Measurements from ENCODE around the gene CITED1. TPM values are rescaled to one million over a fixed set of nuclear protein-coding genes. Genes with fewer than 3 reads are reported as not detected.

Gene CITED1
- total RNA-seq, 1 experiment from 2014 or later: 1.8 TPM

- Histone ChIP-seq H3K4me1 (ENCODE audit: insufficient read depth, low read length) (peaks cover 10% of the 10 kb centered on the region), H3K27ac (ENCODE audit: low read length) (no peak overlapping the region), H3K27me3 (ENCODE audit: low read length) (peaks cover 24% of the 10 kb centered on the region), H3K9me3 (ENCODE audit: low read length) (no peaks in the 10 kb centered on the region), H2AFZ (ENCODE audit: low read length) (peak overlapping the region; percentile 79), H3K9me2 (replicated peaks; ENCODE audit: low read length) (no peaks in the 10 kb centered on the region), H3K4me2 (ENCODE audit: low read length) (peak overlapping the region; percentile 96), H3F3A (ENCODE audit: low read length, unreplicated experiment) (no peaks in the 10 kb centered on the region), H3K9ac (ENCODE audit: low read length) (no peak overlapping the region), H3K79me2 (ENCODE audit: low read length) (no peaks in the 10 kb centered on the region), H3K4me3 (ENCODE audit: low read length) (peak overlapping the region; percentile 71), H4K20me1 (ENCODE audit: low read length) (no peaks in the 10 kb centered on the region), H3K36me3 (ENCODE audit: low read depth, low read length) (no peaks in the 10 kb centered on the region)
- ChIA-PET POLR2A (ENCODE audit: unreplicated experiment) (no interaction called here), CTCF (interaction anchor here (0.7 to 0.8 kb wide), 2 partner anchors 29 to 101 kb away, joined by 3 read pairs; partner anchors contain the start of gene RPS4X)
- DNase-seq (peak; percentile 22), ATAC-seq (peak; percentile 25)
- intact Hi-C loops (cut with micrococcal nuclease): loop anchor here (5.0 kb wide), 1 partner anchor 59 kb away; no protein-coding TSS in a partner anchor
- no TSS peak for BruUV-seq (replicated peaks)
- TF ChIP-seq EZH2phosphoT487 (IDR thresholded peaks at IDR 0.05; ENCODE audit: borderline replicate concordance, low read length): no peak
These were observed 529 bp upstream of the CITED1 start for GRCh38 chrX:72306085-72306801.

GRCh38 chrX:72304877-72305276 lies 837 bp downstream of the CITED1 start:
- no peaks in the 10 kb centered on the region for H3K9me3 ChIP-seq (ENCODE audit: low read length)
- peak overlapping the region; percentile 96; the same call in 1 of the 2 replicates for H3K4me2 ChIP-seq (ENCODE audit: low read length)
- no peak overlapping the region for H2AFZ ChIP-seq (ENCODE audit: low read length)
- H3K4me3 ChIP-seq (ENCODE audit: low read length): no peak overlapping the region; the same call in 1 of the 2 replicates
- H3K27ac ChIP-seq (ENCODE audit: low read length): no peak overlapping the region
- TF ChIP-seq CTCF (conservative IDR thresholded peaks at IDR 0.05; ENCODE audit: low read depth, low read length): no peak
- no peak for TF ChIP-seq EZH2 (IDR thresholded peaks at IDR 0.05; ENCODE audit: low read length, unreplicated experiment)
- no peak for TF ChIP-seq EZH2phosphoT487 (IDR thresholded peaks at IDR 0.05; ENCODE audit: borderline replicate concordance, low read length)
- H3K27me3 ChIP-seq (ENCODE audit: low read length): peaks cover 24% of the 10 kb centered on the region
- no peaks in the 10 kb centered on the region for H3K36me3 ChIP-seq (ENCODE audit: low read depth, low read length)
- intact Hi-C loops (cut with micrococcal nuclease): loop anchor here (5.0 kb wide), 1 partner anchor 58 kb away; no protein-coding TSS in a partner anchor
- ATAC-seq (no peak), DNase-seq (no peak)
- no peak overlapping the region for H3K9ac ChIP-seq (ENCODE audit: low read length)
- H3K4me1 ChIP-seq (ENCODE audit: insufficient read depth, low read length): peaks cover 10% of the 10 kb centered on the region
- H4K20me1 ChIP-seq (ENCODE audit: low read length): no peaks in the 10 kb centered on the region
- H3K9me2 ChIP-seq (replicated peaks; ENCODE audit: low read length): no peaks in the 10 kb centered on the region
- POLR2A ChIA-PET (ENCODE audit: unreplicated experiment): no interaction called here
- no TSS peak for BruUV-seq (replicated peaks)
- H3F3A ChIP-seq (ENCODE audit: low read length, unreplicated experiment): no peaks in the 10 kb centered on the region
- no peaks in the 10 kb centered on the region for H3K79me2 ChIP-seq (ENCODE audit: low read length)
- CTCF ChIA-PET: no interaction called here

GRCh38 chrX:72301781-72302180 lies 3.9 kb downstream of the CITED1 start:
- no peaks in the 10 kb centered on the region for H3K9me2 ChIP-seq (replicated peaks; ENCODE audit: low read length)
- intact Hi-C loops (cut with micrococcal nuclease): no loop called here
- H3K27ac ChIP-seq (ENCODE audit: low read length): no peak overlapping the region
- POLR2A ChIA-PET (ENCODE audit: unreplicated experiment): no interaction called here
- no peak overlapping the region for H3K4me2 ChIP-seq (ENCODE audit: low read length)
- CTCF ChIA-PET: no interaction called here
- no peaks in the 10 kb centered on the region; the same call in 1 of the 2 replicates for H3K4me1 ChIP-seq (ENCODE audit: insufficient read depth, low read length)
- BruUV-seq (replicated peaks): no TSS peak
- TF ChIP-seq EZH2phosphoT487 (IDR thresholded peaks at IDR 0.05; ENCODE audit: borderline replicate concordance, low read length): no peak
- TF ChIP-seq CTCF (conservative IDR thresholded peaks at IDR 0.05; ENCODE audit: low read depth, low read length): no peak
- no peak for TF ChIP-seq EZH2 (IDR thresholded peaks at IDR 0.05; ENCODE audit: low read length, unreplicated experiment)
- H3F3A ChIP-seq (ENCODE audit: low read length, unreplicated experiment): no peaks in the 10 kb centered on the region
- no peak overlapping the region for H3K9ac ChIP-seq (ENCODE audit: low read length)
- H3K79me2 ChIP-seq (ENCODE audit: low read length): no peaks in the 10 kb centered on the region
- H3K9me3 ChIP-seq (ENCODE audit: low read length): no peaks in the 10 kb centered on the region
- ATAC-seq (no peak), DNase-seq (no peak)
- H3K27me3 ChIP-seq (ENCODE audit: low read length): peaks cover 18% of the 10 kb centered on the region
- H3K4me3 ChIP-seq (ENCODE audit: low read length): no peak overlapping the region
- no peak overlapping the region for H2AFZ ChIP-seq (ENCODE audit: low read length)
- H4K20me1 ChIP-seq (ENCODE audit: low read length): no peaks in the 10 kb centered on the region
- no peaks in the 10 kb centered on the region for H3K36me3 ChIP-seq (ENCODE audit: low read depth, low read length)

All from PC-3 (cell line).